ENCODE data around the gene FRRS1.

FRRS1 gene

DNA sequence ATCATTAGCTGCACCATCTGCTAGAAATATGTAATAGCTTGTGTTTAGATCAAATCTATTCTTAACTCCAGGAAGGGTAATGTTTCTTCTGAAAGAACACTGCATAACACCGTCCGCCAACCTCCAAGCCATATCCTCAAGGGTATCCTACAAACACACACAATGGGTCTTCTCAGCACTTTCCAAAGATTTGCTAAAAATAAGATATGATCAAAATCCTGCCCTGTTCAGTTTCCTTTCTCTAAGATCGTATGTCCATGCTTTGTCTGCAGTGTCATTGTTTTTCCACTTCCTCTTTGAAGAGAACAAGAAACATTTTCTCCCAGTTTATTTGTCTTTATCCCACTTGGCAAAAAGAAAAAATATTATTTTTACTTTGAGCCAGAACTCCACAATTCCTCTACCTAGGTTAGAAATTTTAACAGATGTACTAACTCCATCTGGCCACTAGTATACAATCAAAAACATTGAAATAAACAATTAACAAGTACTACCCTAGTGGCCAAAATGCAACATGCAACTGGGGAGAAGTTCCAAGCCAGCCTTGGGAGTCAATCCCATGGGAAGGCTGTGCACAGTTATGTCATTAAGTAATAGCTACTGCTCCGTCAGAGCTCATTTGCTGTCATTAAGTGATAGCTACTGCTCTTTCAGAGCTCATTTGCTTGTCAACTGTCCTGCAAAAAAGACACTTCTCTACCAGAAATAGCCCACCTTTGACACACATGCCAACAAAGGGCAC, 37.8 kb downstream of the FRRS1 start:
- DNase-seq (ENCODE audit: low spot score) = no peak

- no peak for DNase-seq (ENCODE audit: low spot score)
These were observed 38.8 kb downstream of the FRRS1 start for GRCh38 chr1:99727575-99728185.

DNA sequence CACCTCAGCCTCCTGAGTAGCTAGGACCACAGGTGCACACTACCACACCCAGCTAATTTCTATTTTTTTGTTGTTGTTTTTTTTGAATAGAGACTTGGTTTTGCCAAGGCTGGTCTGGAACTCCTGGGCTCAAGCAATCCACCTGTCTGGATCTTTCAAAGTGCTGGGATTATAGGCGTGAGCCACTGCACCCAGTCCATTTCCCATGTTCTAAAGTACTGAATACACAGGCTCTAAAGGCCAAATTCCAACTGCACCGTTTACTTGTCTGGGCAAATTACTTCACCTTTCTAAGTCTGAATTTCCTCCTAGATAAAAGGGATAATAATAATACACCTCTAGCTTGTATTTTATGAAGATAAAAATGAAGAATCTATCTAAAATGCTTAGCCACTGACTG, 39.6 kb downstream of the FRRS1 start:
- DNase-seq (ENCODE audit: low spot score) = no peak

- DNase-seq (ENCODE audit: low spot score) = no peak
These were observed 40.0 kb downstream of the FRRS1 start for GRCh38 chr1:99726407-99726806.

- no peak for DNase-seq (ENCODE audit: low spot score)
These were observed 40.4 kb downstream of the FRRS1 start for GRCh38 chr1:99725996-99726395.

DNA sequence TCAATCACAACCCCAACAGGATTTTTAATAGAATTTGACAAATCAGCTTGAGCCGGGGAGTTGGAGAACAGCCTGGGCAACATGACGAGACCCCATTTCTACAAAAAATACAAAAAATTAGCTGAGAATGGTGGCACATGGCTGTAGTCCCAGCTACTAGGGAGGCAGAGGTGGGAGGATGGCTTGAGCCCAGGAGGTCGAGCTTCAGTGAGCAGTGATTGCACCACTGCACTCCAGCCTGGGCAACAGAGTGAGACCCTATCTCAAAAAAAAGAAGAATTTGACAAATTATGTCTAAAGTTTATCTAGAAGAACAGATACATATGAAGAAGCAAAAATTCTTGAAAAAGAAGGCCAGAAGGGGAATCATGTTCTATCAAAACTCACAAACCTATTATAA, 43.2 kb downstream of the FRRS1 start:
- DNase-seq (ENCODE audit: low spot score) = no peak

DNA sequence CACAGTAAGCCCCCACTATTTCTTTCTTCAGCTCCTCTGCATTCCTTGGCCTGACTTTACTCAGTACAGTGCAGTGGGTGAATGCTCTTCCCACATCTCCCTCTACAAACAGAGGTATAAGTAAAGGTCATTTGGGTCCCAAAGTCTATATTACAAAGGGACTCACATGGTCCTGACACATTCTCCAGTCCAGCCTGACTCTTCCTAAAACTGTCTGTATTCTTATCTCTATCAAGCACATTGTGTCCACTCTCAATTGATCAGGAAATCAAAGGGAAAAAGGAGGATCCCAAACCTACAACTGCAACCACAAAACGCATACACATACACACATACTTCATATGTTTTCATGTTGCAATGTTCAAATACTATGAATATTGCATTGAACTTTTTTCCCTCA, 49.4 kb downstream of the FRRS1 start:
- no peak for DNase-seq (ENCODE audit: low spot score)

- DNase-seq (ENCODE audit: low spot score) = no peak
These were observed 53.4 kb downstream of the FRRS1 start for GRCh38 chr1:99713006-99713405.

DNA sequence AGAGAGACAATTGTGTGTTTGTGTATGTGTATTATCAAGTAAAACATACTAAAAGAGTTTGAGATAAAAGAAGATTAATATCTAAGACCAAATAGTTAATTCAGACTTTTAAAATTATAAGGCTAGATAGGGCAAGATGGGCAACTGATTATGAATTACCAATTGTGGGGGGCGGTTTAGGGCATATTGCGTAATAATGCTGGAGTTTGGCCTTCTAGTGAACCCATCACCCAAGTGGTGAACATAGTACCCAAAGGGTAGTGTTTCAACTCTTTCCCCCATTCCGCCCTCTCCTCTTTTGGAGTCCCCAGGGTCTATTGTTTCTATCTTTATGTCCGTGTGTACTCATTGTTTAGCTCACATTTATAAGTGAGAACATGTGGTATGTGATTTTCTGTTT, 55.4 kb downstream of the FRRS1 start:
- no peak for DNase-seq (ENCODE audit: low spot score)

- peak; percentile 75 for DNase-seq (ENCODE audit: low spot score)
These were observed 58.8 kb downstream of the FRRS1 start for GRCh38 chr1:99707535-99708142.

DNA sequence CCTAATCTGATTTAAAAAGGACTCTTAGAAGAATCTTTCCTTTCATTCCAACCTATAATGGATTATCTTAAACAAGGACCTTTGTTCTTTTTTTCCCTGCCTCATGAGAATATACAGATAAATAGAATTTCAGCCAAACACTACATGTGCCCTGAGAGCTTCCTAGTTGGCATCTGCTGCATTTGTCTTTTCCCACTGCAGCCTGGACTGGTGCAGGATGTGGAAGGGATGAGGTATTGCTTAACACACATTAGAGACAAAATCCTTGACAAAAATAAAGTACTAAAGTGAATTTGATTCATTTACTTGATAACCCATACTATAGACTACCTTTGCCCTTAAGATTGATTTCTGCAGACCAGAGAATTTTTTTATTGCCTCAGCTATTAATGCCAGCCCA, 61.0 kb downstream of the FRRS1 start:
- peak; percentile 7 for DNase-seq (ENCODE audit: low spot score)

GRCh38 chr1:99704356-99704816, 62.0 kb downstream of the FRRS1 start:
- no peak for DNase-seq (ENCODE audit: low spot score)

GRCh38 chr1:99702221-99702620, 64.2 kb downstream of the FRRS1 start:
- no peak for DNase-seq (ENCODE audit: low spot score)

GRCh38 chr1:99700020-99700419, 66.4 kb downstream of the FRRS1 start:
- no peak for DNase-seq (ENCODE audit: low spot score)

DNA sequence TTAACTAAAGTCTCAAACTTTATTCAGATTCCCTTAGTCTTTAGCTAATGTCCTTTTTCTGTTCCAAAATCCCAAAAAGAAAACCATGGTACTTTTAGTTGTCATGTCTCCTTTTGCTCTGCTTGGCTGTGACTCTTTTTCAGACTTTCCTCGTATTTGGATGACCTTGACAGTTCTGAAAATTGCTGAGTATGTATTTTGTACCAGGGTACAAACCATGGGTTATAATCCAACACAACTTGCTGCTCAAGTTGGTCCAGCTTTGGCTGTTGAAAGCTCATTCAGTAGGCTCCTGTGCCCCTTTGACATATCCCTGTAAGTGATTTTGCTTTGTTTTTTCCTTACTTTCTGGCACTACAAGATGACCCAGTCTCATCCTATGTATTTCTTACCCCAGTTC, 68.9 kb downstream of the FRRS1 start:
- DNase-seq (ENCODE audit: low spot score) = no peak

DNA sequence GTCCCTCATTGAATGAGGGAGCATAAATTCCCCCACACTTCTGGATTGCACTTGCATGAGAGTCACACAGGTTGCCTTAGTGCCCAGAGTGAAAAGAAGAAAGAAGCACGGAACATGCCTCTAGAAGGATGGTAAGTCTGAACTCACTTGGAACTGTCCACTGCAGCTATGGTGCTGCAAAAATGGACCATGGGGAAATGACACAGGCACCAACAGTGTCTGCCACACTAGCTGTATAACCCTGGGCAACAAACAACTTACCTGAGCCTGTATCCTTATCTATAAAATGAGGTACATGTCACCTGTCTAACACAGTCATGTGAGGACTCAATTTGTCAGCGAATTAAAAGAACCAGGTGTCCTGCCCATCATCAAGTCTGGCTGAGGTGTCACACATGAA, 69.8 kb downstream of the FRRS1 start:
- no peak for DNase-seq (ENCODE audit: low spot score)

- DNase-seq (ENCODE audit: low spot score) = no peak
These were observed 75.3 kb downstream of the FRRS1 start for GRCh38 chr1:99691175-99691574.

DNA sequence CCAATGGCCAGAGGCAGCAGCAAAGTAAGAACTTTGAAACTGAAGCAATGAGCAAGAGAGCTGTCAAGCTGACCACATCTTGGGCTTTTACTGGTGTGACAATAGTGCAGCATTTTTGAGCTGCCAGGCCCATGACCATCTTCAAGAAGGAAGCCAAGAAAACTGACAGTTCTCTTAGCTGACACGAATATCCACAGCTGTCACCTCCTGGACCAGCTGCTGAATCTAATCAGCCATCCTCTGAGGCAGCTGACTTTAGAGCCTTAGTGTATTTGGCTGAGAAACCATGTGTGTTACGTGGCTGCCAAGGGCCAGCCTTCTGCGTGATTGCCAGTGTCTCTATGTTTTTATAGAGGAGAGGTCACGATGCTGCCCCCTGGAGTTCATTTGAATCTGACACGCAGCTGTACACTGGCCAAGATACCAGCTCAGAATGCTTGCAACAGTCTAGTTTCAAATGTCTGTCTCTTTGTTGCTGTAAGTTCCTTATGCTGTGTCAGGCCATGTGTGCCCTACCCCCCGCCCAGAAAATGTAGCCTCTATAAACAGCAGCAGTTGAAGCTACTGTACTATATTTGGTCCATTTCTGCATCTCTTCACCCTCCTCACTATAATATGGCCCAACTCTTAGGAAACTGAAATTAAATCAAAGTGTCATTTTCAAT, 80.8 kb downstream of the FRRS1 start:
- DNase-seq (ENCODE audit: low spot score) = peak; percentile 62

DNA sequence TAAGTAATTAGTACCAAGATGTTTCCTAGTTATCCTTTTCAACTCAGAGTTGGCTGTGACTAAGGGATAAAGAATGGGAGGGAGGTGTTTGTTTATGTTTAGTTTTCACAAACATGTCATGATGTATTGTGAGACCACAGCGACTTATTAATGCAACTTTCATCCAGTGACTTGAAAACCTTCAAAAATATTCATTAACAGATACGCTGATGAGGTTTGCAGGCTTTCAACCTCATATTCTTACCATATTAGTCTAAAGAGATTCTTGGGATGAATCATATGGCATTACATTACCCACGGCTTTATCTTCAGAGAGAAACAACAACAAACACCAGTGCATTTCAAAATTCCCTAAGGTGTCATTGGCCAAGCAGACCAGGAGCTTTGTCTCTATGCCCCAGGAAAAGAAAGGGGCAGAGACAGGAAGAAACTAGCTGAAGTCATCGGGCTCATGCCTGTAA, 84.1 kb downstream of the FRRS1 start:
- DNase-seq (ENCODE audit: low spot score) = peak; percentile 18

- no peak for DNase-seq (ENCODE audit: low spot score)
These were observed 84.9 kb downstream of the FRRS1 start for GRCh38 chr1:99681583-99681982.

GRCh38 chr1:99680270-99680669, 86.2 kb downstream of the FRRS1 start:
- peak; percentile 11 for DNase-seq (ENCODE audit: low spot score)

GRCh38 chr1:99677416-99677815, 89.0 kb downstream of the FRRS1 start:
- no peak for DNase-seq (ENCODE audit: low spot score)

GRCh38 chr1:99676876-99677275, 89.6 kb downstream of the FRRS1 start:
- DNase-seq (ENCODE audit: low spot score) = no peak

Measured in GM03348 (cell line).